Activated T-cell treated with anti-CD3 and anti-CD28 coated beads, Interleukin-2, amount 50 U/mL, for 4 hours (primary cell): Measurements from ENCODE around the gene TFEB. TPM values are rescaled to one million over a fixed set of nuclear protein-coding genes. Genes with fewer than 3 reads are reported as not detected.

Experiments
- ATAC-seq, 2 donors: fragments of 200-7000 bp; cut with Tn5 transposase; one replicate each; pipeline ENCODE4 v1.10.0; 2021
- DNase-seq: peaks from one replicate; pipeline ENCODE4 v3.0.0-alpha.2; 2020
- H3K27me3 Mint-ChIP-seq: one replicate; pipeline ENCODE4 v1.8.0; 2021; ENCODE audit warnings: low read depth, mixed read lengths
- H3K36me3 Mint-ChIP-seq: one replicate; pipeline ENCODE4 v1.8.0; 2022; ENCODE audit warnings: mixed read lengths; ENCODE audit not compliant: insufficient read depth
- H3K4me1 Mint-ChIP-seq: one replicate; pipeline ENCODE4 v1.8.0; 2021; ENCODE audit warnings: low read depth, mixed read lengths
- H3K4me3 Mint-ChIP-seq: one replicate; pipeline ENCODE4 v1.8.0; 2021; ENCODE audit warnings: mild to moderate bottlenecking, moderate library complexity, mixed read lengths
- H3K9me3 Mint-ChIP-seq: one replicate; pipeline ENCODE4 v1.8.0; 2021; ENCODE audit warnings: mixed read lengths
- total RNA-seq, 3 donors: library from RNA; stranded (reverse); gene quantifications; one replicate each; pipeline ENCODE4 v1.2.1, GENCODE V29; 2021

TFEB gene
- total RNA-seq, 3 donors from 2014 or later: 7.6 to 15.4 (median 10.8) TPM

DNA sequence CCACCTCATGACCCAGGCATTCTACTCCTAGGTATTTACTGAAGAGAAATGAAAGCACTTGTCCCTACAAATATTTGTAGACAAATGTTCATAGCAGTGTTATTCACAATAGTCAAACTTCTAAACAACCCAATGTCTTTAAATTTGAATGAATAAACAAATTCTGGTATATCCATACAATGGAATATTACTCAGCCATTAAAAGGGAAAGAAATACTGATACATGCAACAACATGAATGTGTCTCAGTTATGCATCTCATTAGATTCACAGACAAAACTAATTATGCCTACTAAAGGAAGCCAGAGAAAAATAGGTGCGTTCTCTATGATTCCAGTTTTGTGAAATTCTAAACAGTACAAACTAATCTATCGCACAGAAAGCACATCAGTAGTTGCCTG is 66.4 kb downstream of the TFEB start:
- H3K9me3 Mint-ChIP-seq: no peaks in the 10 kb centered on the region
- ATAC-seq (no peak), DNase-seq (no peak)
- no peak overlapping the region for H3K4me3 Mint-ChIP-seq
- H3K27me3 Mint-ChIP-seq: peaks cover 25% of the 10 kb centered on the region
- H3K36me3 Mint-ChIP-seq: no peaks in the 10 kb centered on the region
- no peaks in the 10 kb centered on the region for H3K4me1 Mint-ChIP-seq

DNA sequence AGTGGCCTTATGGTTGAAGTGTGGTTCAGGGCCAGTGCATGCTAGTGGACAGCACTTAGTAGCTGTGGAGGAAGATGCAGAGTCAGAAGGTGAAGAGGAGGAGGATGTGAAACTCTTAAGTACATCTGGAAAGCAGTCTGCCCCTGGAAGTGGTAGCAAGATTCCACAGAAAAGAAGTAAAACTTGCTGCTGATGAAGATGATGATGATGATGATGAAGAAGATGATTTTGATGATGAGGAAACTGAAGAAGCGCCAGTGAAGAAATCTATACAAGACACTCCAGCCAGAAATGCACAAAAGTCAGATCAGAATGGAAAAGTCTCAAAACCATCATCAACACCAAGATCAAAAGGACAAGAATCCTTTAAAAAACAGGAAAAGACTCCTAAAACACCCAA is 68.2 kb downstream of the TFEB start:
- Mint-ChIP-seq H3K27me3 (peaks cover 23% of the 10 kb centered on the region), H3K4me1 (no peaks in the 10 kb centered on the region), H3K9me3 (no peaks in the 10 kb centered on the region), H3K4me3 (no peak overlapping the region), H3K36me3 (no peaks in the 10 kb centered on the region)
- ATAC-seq: no peak
- no peak for DNase-seq

DNA sequence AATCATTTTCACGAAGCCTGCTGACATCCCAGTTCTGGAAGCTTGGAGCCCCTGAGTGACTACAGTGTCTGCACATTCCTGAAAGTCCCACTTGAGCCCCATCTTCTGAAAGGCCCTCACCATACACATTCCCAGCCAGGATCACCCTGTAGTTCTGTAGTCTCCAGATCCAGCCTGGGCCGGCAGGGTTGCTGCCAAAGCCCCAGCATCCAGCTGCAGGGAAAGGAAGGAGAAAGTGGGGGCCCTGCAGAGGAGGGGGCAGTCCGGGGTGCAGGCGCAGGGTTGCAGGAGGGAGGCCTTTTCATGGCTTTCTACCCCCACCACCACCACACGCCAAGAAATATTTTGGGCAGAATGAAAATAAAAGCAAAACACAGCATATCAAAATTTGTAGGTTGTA is 71.1 kb downstream of the TFEB start:
- no peaks in the 10 kb centered on the region for H3K36me3 Mint-ChIP-seq
- no peak overlapping the region for H3K4me3 Mint-ChIP-seq
- no peaks in the 10 kb centered on the region for H3K9me3 Mint-ChIP-seq
- peaks cover 18% of the 10 kb centered on the region for H3K27me3 Mint-ChIP-seq
- DNase-seq: no peak
- no peaks in the 10 kb centered on the region for H3K4me1 Mint-ChIP-seq
- no peak for ATAC-seq

- no peaks in the 10 kb centered on the region for H3K9me3 Mint-ChIP-seq
Observed at GRCh38 chr6:41663568-41663967, 71.8 kb downstream of the TFEB start.

GRCh38 chr6:41659935-41660334 is 75.5 kb downstream of the TFEB start:
- no peak for ATAC-seq
- DNase-seq: no peak
- H3K9me3 Mint-ChIP-seq: no peaks in the 10 kb centered on the region
- no peak overlapping the region for H3K4me3 Mint-ChIP-seq
- no peaks in the 10 kb centered on the region for H3K4me1 Mint-ChIP-seq
- no peaks in the 10 kb centered on the region for H3K36me3 Mint-ChIP-seq
- peaks cover 36% of the 10 kb centered on the region for H3K27me3 Mint-ChIP-seq

More at GRCh38 chr6:41663568-41663967, 71.8 kb downstream of the TFEB start:
- Mint-ChIP-seq H3K27me3 (peaks cover 22% of the 10 kb centered on the region), H3K4me1 (no peaks in the 10 kb centered on the region), H3K4me3 (no peak overlapping the region), H3K36me3 (no peaks in the 10 kb centered on the region)
- no peak for DNase-seq
- ATAC-seq: no peak

DNA sequence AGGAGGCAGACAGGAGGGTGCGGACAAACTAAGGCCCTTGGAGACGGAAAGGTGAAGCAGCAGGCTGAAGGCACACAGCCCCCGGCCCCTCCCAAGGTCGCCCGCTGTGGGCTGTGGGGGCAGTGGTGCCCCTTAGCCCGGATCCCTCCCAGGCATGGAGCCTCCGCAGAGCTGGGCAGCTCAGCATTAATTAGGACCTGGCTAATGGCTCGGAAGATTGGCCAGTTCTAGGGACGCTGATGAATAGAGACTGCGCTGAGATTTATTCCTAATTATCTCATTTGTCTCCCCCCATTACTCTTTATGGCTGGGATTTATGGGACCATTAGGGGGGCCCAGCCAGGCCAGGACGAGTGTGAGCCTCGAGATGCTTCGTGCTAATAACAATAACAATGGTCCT is 76.8 kb downstream of the TFEB start:
- Mint-ChIP-seq H3K4me1 (no peaks in the 10 kb centered on the region), H3K9me3 (no peaks in the 10 kb centered on the region), H3K36me3 (no peaks in the 10 kb centered on the region), H3K4me3 (no peak overlapping the region), H3K27me3 (peaks cover 36% of the 10 kb centered on the region)
- no peak for ATAC-seq
- DNase-seq: no peak

DNA sequence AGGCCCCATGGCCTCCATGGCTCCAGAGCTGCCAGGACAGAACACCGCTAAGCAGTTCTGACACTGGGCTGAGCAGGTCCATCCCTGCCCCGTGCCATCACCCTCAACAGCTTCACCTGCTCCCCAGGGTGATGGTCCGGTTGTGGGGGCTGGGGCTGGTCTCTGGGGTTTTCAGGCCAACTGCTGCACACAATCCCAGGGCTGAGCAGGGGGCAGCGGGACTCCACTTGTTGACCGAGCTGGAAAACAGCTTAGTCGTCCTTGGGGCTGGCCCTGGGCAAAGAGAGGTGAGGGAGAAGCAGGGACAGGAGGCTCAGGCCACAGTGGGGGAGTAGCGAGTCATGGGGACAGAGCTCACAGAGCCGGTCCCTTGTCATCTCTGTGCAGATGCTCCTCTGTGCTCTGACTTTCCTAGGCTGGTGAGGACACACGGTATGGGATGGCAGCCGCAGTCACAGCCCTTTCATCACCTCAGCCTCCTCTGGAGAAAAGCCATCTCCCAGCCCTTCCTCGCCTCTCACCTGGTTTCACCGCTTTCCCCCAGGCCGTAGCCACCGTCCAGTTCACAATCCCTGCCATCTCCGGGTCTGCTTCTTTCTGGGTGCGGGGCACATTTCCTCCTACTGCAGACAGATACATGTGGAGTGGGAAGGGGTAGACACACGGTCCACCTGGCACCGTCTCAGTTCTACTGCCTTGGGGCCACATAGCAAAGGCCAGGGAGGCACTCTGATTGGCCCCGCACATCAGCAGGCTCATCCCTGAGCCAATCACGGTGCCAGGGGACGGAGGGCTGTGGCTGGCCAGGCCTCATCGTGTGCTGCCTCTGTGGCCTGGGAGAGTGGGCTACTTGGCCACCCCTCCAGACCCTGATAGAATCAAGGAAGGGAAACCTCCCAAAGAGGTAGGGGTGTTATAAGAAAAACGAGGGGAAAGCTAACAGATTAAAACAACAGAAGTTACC is 78.0 kb downstream of the TFEB start:
- peaks cover 32% of the 10 kb centered on the region for H3K27me3 Mint-ChIP-seq
- H3K9me3 Mint-ChIP-seq: no peaks in the 10 kb centered on the region
- no peak for DNase-seq
- ATAC-seq: no peak
- no peak overlapping the region for H3K4me3 Mint-ChIP-seq
- no peaks in the 10 kb centered on the region for H3K36me3 Mint-ChIP-seq
- no peaks in the 10 kb centered on the region for H3K4me1 Mint-ChIP-seq

DNA sequence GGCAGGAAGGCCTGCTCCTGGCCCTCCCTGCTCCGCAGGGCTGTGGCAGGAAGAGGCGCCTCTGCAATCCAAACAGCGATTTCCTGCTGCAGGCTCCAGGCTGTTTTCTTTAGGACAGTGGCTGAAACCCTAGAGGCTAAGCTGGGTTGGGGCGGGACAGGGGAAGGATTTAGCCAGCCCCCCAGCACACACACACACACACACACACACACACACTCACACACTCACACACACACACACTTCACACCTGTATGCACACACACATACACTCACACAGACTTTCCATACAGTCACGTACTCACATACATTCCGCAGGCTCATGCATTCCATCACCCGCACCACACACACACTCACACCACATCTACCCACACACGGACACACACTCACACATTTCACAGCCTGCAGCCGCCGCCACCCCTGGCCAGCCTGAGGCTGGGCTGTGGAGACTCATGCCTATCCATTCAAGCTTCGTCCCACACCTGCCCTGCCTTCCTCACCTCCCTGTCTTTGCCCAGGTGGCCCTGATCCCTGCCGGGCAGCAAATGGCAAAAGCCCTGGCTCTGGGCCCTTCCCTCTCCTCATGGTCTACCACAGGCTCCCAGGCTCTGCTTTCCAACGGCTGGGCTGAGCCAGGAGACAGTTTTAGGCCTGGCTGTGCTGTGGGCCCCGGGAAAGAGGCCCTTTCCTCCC is 79.3 kb downstream of the TFEB start:
- no peaks in the 10 kb centered on the region for H3K4me1 Mint-ChIP-seq
- no peak for DNase-seq
- H3K36me3 Mint-ChIP-seq: no peaks in the 10 kb centered on the region
- H3K9me3 Mint-ChIP-seq: no peaks in the 10 kb centered on the region
- no peak for ATAC-seq
- peaks cover 24% of the 10 kb centered on the region for H3K27me3 Mint-ChIP-seq
- H3K4me3 Mint-ChIP-seq: no peak overlapping the region

- DNase-seq: no peak
- H3K4me3 Mint-ChIP-seq: no peak overlapping the region
- ATAC-seq: no peak
- peaks cover 22% of the 10 kb centered on the region for H3K27me3 Mint-ChIP-seq
- H3K4me1 Mint-ChIP-seq: no peaks in the 10 kb centered on the region
- no peaks in the 10 kb centered on the region for H3K9me3 Mint-ChIP-seq
- no peaks in the 10 kb centered on the region for H3K36me3 Mint-ChIP-seq
Observed at GRCh38 chr6:41655646-41656001, 79.8 kb downstream of the TFEB start.

DNA sequence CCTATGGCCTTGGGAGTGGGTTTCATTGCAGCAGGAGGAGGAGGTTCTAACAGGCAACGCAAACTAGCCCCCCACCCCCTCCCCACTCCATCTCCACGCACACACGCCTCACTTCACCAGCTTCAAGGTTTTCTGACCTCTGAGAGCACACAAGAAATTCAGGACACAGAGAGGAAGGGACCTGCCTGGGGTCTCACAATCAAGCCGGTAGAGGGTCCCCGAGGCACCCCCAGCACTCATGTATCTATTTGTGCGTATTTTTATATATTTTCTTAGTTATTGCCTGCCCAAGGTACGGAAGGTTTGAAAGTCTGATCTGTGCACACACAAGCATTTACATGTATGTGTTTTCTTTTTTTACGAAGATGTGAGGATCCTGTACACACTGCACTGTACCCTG is 80.2 kb downstream of the TFEB start:
- Mint-ChIP-seq H3K9me3 (no peaks in the 10 kb centered on the region), H3K27me3 (peaks cover 21% of the 10 kb centered on the region), H3K36me3 (no peaks in the 10 kb centered on the region), H3K4me3 (no peak overlapping the region), H3K4me1 (no peaks in the 10 kb centered on the region)
- DNase-seq: no peak
- ATAC-seq: no peak

GRCh38 chr6:41654698-41655151 is 80.7 kb downstream of the TFEB start:
- Mint-ChIP-seq H3K27me3 (peaks cover 21% of the 10 kb centered on the region), H3K4me1 (no peaks in the 10 kb centered on the region), H3K9me3 (no peaks in the 10 kb centered on the region), H3K36me3 (no peaks in the 10 kb centered on the region), H3K4me3 (no peak overlapping the region)
- no peak for DNase-seq
- ATAC-seq: no peak

DNA sequence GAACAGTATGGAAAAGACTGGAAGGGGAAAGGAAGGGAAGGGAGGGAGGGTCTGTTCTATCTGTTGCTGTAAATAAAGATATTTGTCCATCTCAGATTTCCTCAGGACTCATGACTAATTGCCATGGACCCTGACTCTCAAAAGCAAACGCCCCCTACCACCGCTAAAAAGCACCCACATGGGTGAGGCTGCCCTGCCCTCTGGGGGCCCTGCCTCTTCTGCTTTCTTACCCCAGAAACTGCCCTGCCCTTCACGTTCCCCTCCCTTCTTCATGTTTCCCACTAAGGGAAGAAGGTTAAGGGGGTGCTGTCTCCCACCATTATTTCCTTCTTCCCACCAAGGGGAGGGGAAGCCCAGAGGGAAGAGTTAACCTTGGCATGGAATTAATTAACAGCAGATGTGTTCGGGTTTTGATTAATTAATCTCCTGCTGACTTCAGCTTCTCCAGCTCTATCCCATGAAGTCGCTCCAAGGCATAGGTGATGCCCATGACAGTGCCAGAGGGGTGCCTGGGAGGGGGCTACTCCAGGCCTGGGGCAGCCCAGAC is 81.2 kb downstream of the TFEB start:
- H3K27me3 Mint-ChIP-seq: peaks cover 22% of the 10 kb centered on the region

GRCh38 chr6:41653691-41654090 is 81.7 kb downstream of the TFEB start:
- Mint-ChIP-seq H3K4me1 (no peaks in the 10 kb centered on the region), H3K4me3 (no peak overlapping the region), H3K36me3 (no peaks in the 10 kb centered on the region), H3K27me3 (peaks cover 19% of the 10 kb centered on the region), H3K9me3 (no peaks in the 10 kb centered on the region)
- DNase-seq (no peak), ATAC-seq (no peak)

More for the DNA sequence above, 81.2 kb downstream of the TFEB start:
- H3K36me3 Mint-ChIP-seq: no peaks in the 10 kb centered on the region
- ATAC-seq (no peak), DNase-seq (no peak)
- no peak overlapping the region for H3K4me3 Mint-ChIP-seq
- no peaks in the 10 kb centered on the region for H3K9me3 Mint-ChIP-seq
- no peaks in the 10 kb centered on the region for H3K4me1 Mint-ChIP-seq

GRCh38 chr6:41652866-41653652 is 82.3 kb downstream of the TFEB start:
- Mint-ChIP-seq H3K9me3 (no peaks in the 10 kb centered on the region), H3K27me3 (peaks cover 15% of the 10 kb centered on the region), H3K4me3 (no peak overlapping the region), H3K4me1 (no peaks in the 10 kb centered on the region), H3K36me3 (no peaks in the 10 kb centered on the region)
- ATAC-seq: no peak
- no peak for DNase-seq
